GM12878 (cell line): Measurements from ENCODE around the gene RAP1GAP. TPM values are rescaled to one million over a fixed set of nuclear protein-coding genes. Genes with fewer than 3 reads are reported as not detected.

Experiments used
- ASH2L ChIP-seq: fragments of 300-600, 200-600 bp; sonication (generic); IDR thresholded peaks from 2 replicates; pipeline ENCODE4 v1.6.1; 2017; ENCODE audit warnings: low read depth, mild to moderate bottlenecking, borderline replicate concordance
- MAX ChIP-seq: IDR thresholded peaks from 2 replicates; pipeline ENCODE4 v1.6.1; 2012; ENCODE audit warnings: low read depth, low read length, improper control_type of control experiment
- NFXL1 ChIP-seq: fragments of 450-650 bp; IDR thresholded peaks from 2 replicates; pipeline ENCODE4 v1.6.1; 2017; ENCODE audit warnings: antibody characterized with exemption, mild to moderate bottlenecking, borderline replicate concordance
- TBL1XR1 ChIP-seq: IDR thresholded peaks from 2 replicates; pipeline ENCODE4 v1.6.1; 2012; ENCODE audit warnings: low read depth, low read length, improper control_type of control experiment
- ZBTB40 ChIP-seq: fragments of 450-650 bp; IDR thresholded peaks from 2 replicates; pipeline ENCODE4 v1.6.1; 2016; ENCODE audit warnings: mild to moderate bottlenecking, moderate library complexity, borderline replicate concordance
- ZNF687 ChIP-seq: fragments of 450-650 bp; IDR thresholded peaks from 2 replicates; pipeline ENCODE4 v1.6.1; 2017; ENCODE audit warnings: mild to moderate bottlenecking, moderate library complexity
- polyA plus RNA-seq, 11 experiments: library from polyadenylated mRNA; depleted of rRNA in 4 of 11; unstranded in 6 of 11; stranded (reverse) in 5 of 11; fragments of >200 nt; fragmentation: Nextera tagmentation in 4 of 11; fragmentation: Illumina TruSeq in 1 of 11; extraction: Ambion mirVana in 4 of 11; extraction: Trizol in 1 of 11; gene quantifications; 1 replicate in 1 of 11; 2 replicates in 10 of 11; pipeline versions ENCODE4 v1.2.1 to v1.2.3, GENCODE V29; 2011 to 2016; ENCODE audit warnings: inconsistent platforms in 2 of 11, missing spikeins in 2 of 11, low read depth in 1 of 11
- total RNA-seq, 4 experiments: library from RNA; depleted of rRNA in 3 of 4; stranded (reverse); fragments of >200 nt in 3 of 4; fragmentation: Illumina TruSeq in 1 of 4; extraction: Trizol in 1 of 4; gene quantifications; 2 replicates each; pipeline versions ENCODE4 v1.2.1 to v1.2.3, GENCODE V29; 2013 to 2021

The RAP1GAP gene
- total and polyA plus RNA-seq, 10 of the 15 experiments (the other 5 are each of a cell fraction or from before 2014, with no cell fraction given): 0.04 to 0.96 (median 0.09) TPM; not detected in 3

GRCh38 chr1:21677168-21677567 is 8.0 kb upstream of the RAP1GAP start (continued):
- TF ChIP-seq MAX (no peak), ASH2L (no peak), ZBTB40 (no peak), TBL1XR1 (no peak), ZNF687 (no peak), NFXL1 (no peak)
